ACC112 (cell line): ENCODE results near the gene CCT5.
"Not testable (repeated sequence)": the region's sequence is repeated elsewhere in the genome, so short reads cannot be mapped to it uniquely, and the experiment has no call there.

Source experiments
- H2AFZ ChIP-seq: fragments of 200-600 bp; sonication (generic); one replicate; pipeline ENCODE4 v1.6.0; 2017; ENCODE audit warnings: antibody characterized with exemption, low read length; ENCODE audit not compliant: unreplicated experiment
- H3K27ac ChIP-seq: fragments of 200-600 bp; sonication (generic); 2 replicates; pipeline ENCODE4 v1.5.1; 2014; ENCODE audit warnings: low read depth, mild to moderate bottlenecking, antibody characterized with exemption, low read length, moderate library complexity
- H3K27me3 ChIP-seq: fragments of 200-600 bp; sonication (generic); 2 replicates; pipeline ENCODE4 v1.6.1; 2014; ENCODE audit warnings: mild to moderate bottlenecking, antibody characterized with exemption, low read length, moderate library complexity, mixed read lengths; ENCODE audit not compliant: insufficient read depth
- H3K36me3 ChIP-seq: fragments of 200-600 bp; sonication (generic); 2 replicates; pipeline ENCODE4 v1.6.1; 2016; ENCODE audit warnings: mild to moderate bottlenecking, antibody characterized with exemption, low read length, moderate library complexity, mixed read lengths; ENCODE audit not compliant: insufficient read depth
- H3K4me1 ChIP-seq: fragments of 200-600 bp; sonication (generic); one replicate; pipeline ENCODE4 v1.6.1; 2016; ENCODE audit warnings: low read length, mixed read lengths; ENCODE audit not compliant: insufficient read depth, unreplicated experiment, control insufficient read depth
- H3K4me3 ChIP-seq: fragments of 200-600 bp; sonication (generic); 2 replicates; pipeline ENCODE4 v1.5.1; 2014; ENCODE audit warnings: mild to moderate bottlenecking, low read depth, low read length
- H3K79me2 ChIP-seq: fragments of 200-600 bp; sonication (generic); one replicate; pipeline ENCODE4 v1.6.0; 2016; ENCODE audit warnings: low read length; ENCODE audit not compliant: control insufficient read depth, unreplicated experiment, insufficient read depth

The CCT5 gene

GRCh38 chr5:10262121-10262774, 12.2 kb downstream of the CCT5 start:
- H2AFZ ChIP-seq: no peak overlapping the region
- no peak overlapping the region for H3K27ac ChIP-seq
- peaks cover 8% of the 10 kb centered on the region for H3K79me2 ChIP-seq
- peaks cover 4% of the 10 kb centered on the region for H3K4me1 ChIP-seq
- H3K4me3 ChIP-seq: no peak overlapping the region
- peaks cover 70% of the 10 kb centered on the region for H3K36me3 ChIP-seq
- no peaks in the 10 kb centered on the region for H3K27me3 ChIP-seq

- H3K36me3 ChIP-seq: peaks cover 63% of the 10 kb centered on the region
- no peak overlapping the region for H3K4me3 ChIP-seq
- no peaks in the 10 kb centered on the region for H3K27me3 ChIP-seq
- no peak overlapping the region for H3K27ac ChIP-seq
- H2AFZ ChIP-seq: no peak overlapping the region
- H3K79me2 ChIP-seq: peaks cover under 1% of the 10 kb centered on the region
- H3K4me1 ChIP-seq: peaks cover 7% of the 10 kb centered on the region
Measured at GRCh38 chr5:10262995-10263394, 12.9 kb downstream of the CCT5 start.

GRCh38 chr5:10264604-10265003, 14.5 kb downstream of the CCT5 start:
- H3K27ac ChIP-seq: peak overlapping the region; percentile 59
- no peak overlapping the region for H3K4me3 ChIP-seq
- peaks cover 50% of the 10 kb centered on the region for H3K36me3 ChIP-seq

GRCh38 chr5:10265245-10266109, 15.4 kb downstream of the CCT5 start:
- no peaks in the 10 kb centered on the region for H3K27me3 ChIP-seq
- H3K27ac ChIP-seq: peak overlapping the region; percentile 59
- peaks cover 43% of the 10 kb centered on the region for H3K36me3 ChIP-seq
- no peaks in the 10 kb centered on the region for H3K79me2 ChIP-seq
- H2AFZ ChIP-seq: no peak overlapping the region
- peaks cover 7% of the 10 kb centered on the region for H3K4me1 ChIP-seq
- no peak overlapping the region for H3K4me3 ChIP-seq

More at GRCh38 chr5:10264604-10265003, 14.5 kb downstream of the CCT5 start:
- Histone ChIP-seq H3K27me3 (no peaks in the 10 kb centered on the region), H3K79me2 (no peaks in the 10 kb centered on the region), H3K4me1 (peaks cover 7% of the 10 kb centered on the region), H2AFZ (no peak overlapping the region)

GRCh38 chr5:10266137-10266536, 16.1 kb downstream of the CCT5 start:
- H2AFZ ChIP-seq: no peak overlapping the region
- H3K4me3 ChIP-seq: no peak overlapping the region
- peaks cover 36% of the 10 kb centered on the region for H3K36me3 ChIP-seq
- H3K4me1 ChIP-seq: peaks cover 7% of the 10 kb centered on the region
- no peak overlapping the region for H3K27ac ChIP-seq
- H3K27me3 ChIP-seq: no peaks in the 10 kb centered on the region
- no peaks in the 10 kb centered on the region for H3K79me2 ChIP-seq

GRCh38 chr5:10266839-10267238, 16.8 kb downstream of the CCT5 start:
- no peak overlapping the region for H3K4me3 ChIP-seq
- peaks cover 7% of the 10 kb centered on the region for H3K4me1 ChIP-seq
- no peaks in the 10 kb centered on the region for H3K79me2 ChIP-seq
- H3K27me3 ChIP-seq: no peaks in the 10 kb centered on the region
- peaks cover 30% of the 10 kb centered on the region for H3K36me3 ChIP-seq
- H3K27ac ChIP-seq: no peak overlapping the region
- H2AFZ ChIP-seq: no peak overlapping the region

GRCh38 chr5:10268100-10268499, 18.0 kb downstream of the CCT5 start:
- Histone ChIP-seq H3K27ac (no peak overlapping the region), H3K4me3 (no peak overlapping the region), H3K4me1 (peaks cover 7% of the 10 kb centered on the region), H3K36me3 (peaks cover 23% of the 10 kb centered on the region), H3K27me3 (no peaks in the 10 kb centered on the region), H3K79me2 (no peaks in the 10 kb centered on the region), H2AFZ (no peak overlapping the region)

GRCh38 chr5:10272053-10272874, 22.2 kb downstream of the CCT5 start:
- H3K27me3 ChIP-seq: no peaks in the 10 kb centered on the region
- no peak overlapping the region for H3K27ac ChIP-seq

GRCh38 chr5:10272875-10273209, 22.8 kb downstream of the CCT5 start:
- not testable (repeated sequence) for H2AFZ ChIP-seq, H3K27ac ChIP-seq, H3K4me1 ChIP-seq, H3K4me3 ChIP-seq, H3K27me3 ChIP-seq, H3K36me3 ChIP-seq, H3K79me2 ChIP-seq

More at GRCh38 chr5:10272053-10272874, 22.2 kb downstream of the CCT5 start:
- Histone ChIP-seq H2AFZ (no peak overlapping the region), H3K36me3 (no peaks in the 10 kb centered on the region), H3K4me1 (peaks cover 3% of the 10 kb centered on the region), H3K4me3 (no peak overlapping the region), H3K79me2 (no peaks in the 10 kb centered on the region)

- Histone ChIP-seq H3K4me1 (no peaks in the 10 kb centered on the region), H2AFZ (no peak overlapping the region), H3K27ac (no peak overlapping the region), H3K36me3 (no peaks in the 10 kb centered on the region), H3K27me3 (no peaks in the 10 kb centered on the region), H3K79me2 (no peaks in the 10 kb centered on the region), H3K4me3 (no peak overlapping the region)
Measured at GRCh38 chr5:10275460-10275859, 25.4 kb downstream of the CCT5 start.
